ENCODE data around the gene PKLR. TPM values are rescaled to one million over a fixed set of nuclear protein-coding genes. Genes with fewer than 3 reads are reported as not detected.
A peak's percentile ranks its signal among the peaks of the same experiment; 100 is the strongest.

PKLR gene
- polyA plus RNA-seq, 1 of the 3 experiments (the other 2 are of a cell fraction), result not detected

DNA sequence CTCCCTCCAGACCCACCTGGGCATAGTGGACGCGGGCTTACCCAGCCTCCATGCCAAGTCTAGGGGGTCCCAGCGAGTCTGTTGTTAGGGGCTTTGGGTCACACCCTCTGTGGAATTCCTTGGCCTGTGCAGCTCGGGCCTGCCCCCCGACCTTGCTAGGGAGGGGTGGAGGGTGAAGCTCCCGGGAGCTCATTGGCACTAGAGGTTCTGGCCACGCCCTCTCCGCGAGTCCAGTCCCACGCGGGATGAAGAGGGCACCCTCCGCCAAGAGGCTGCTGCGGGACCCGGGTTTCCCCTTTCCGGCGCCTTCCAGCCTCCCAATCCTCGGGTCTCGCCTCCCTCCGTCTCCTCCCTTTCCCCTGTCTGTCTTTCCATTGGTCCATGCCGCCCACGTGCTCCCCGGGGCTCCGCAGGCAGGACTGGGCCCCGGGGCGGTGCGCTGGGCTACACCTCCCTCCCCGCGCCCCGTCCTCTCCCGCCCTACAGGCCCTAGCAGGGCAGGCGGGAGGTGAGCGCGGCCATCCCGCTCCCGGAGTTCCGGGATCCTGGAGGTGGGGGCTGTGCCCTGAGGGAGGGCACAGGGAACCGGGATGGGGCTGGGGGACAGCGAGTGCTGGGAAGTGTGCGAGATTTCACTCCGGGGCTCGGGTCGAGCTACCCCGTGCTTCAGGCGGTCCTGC, 22.9 kb upstream of the PKLR start:
- H3K9me2 ChIP-seq, result no peaks in the 10 kb centered on the region
- H3K27me3 ChIP-seq (ENCODE audit: insufficient read depth), result no peaks in the 10 kb centered on the region
- H4K20me1 ChIP-seq (ENCODE audit: insufficient read depth), result 0 out of 2 replicates have a peak, but pooled peaks cover 5% of the 10 kb centered on the region
- H3K4me1 ChIP-seq (ENCODE audit: control insufficient read depth in 1 of 2, insufficient read depth in 2 of 2, low read depth in 1 of 2, low read length in 1 of 2), result peaks cover 12 to 37% of the 10 kb centered on the region in 2 experiments
- ChIA-PET CTCF (interaction anchor here (0.6 to 11.6 kb wide), 21 partner anchors 11 to 394 kb away, joined by 3 to 184 read pairs (median 4); partner anchors contain the start of genes CLK2, ENTREP3, FDPS and MTX1), POLR2A (interaction anchor here (0.5 to 1.4 kb wide), 3 partner anchors 22 to 239 kb away, joined by 3 to 4 read pairs (median 3); partner anchors contain the start of genes ASH1L and SCAMP3)
- H3K4me3 ChIP-seq (ENCODE audit: low read depth in 2 of 2, low read length in 1 of 2), result peak overlapping the region; percentile 84 to 95
- H2AFZ ChIP-seq (ENCODE audit: low read depth), result peak overlapping the region; percentile 83
- H3K4me2 ChIP-seq, result peak overlapping the region; percentile 97
- peak; percentile 95 for DNase-seq
- H3K79me2 ChIP-seq (ENCODE audit: insufficient read depth), result peaks cover 46% of the 10 kb centered on the region
- H3K9me3 ChIP-seq, result no peaks in the 10 kb centered on the region
- peaks cover 21% of the 10 kb centered on the region for H3F3A ChIP-seq (replicated peaks; ENCODE audit: insufficient read depth)
- peak overlapping the region; percentile 85 for H3K9ac ChIP-seq
- peaks cover 16 to 23% of the 10 kb centered on the region in 2 experiments for H3K36me3 ChIP-seq (replicated peaks in 1 of 2; ENCODE audit: control insufficient read depth in 1 of 2, insufficient read depth in 2 of 2, low read length in 1 of 2)
- WGBS (ENCODE audit: low lambda C conversion rate), result 0% methylated on average over 18 of the region's 44 CpGs
- peak overlapping the region; percentile 95 for H3K27ac ChIP-seq (ENCODE audit: low read depth in 2 of 2, low read length in 1 of 2)
- TF ChIP-seq ELF1 (IDR thresholded peaks at IDR 0.05) (peak; percentile 29; the same call in 1 of the 2 replicates), RXRA (IDR thresholded peaks at IDR 0.05; ENCODE audit: borderline replicate concordance, low read depth) (no peak), JUND (IDR thresholded peaks at IDR 0.05) (no peak), MXI1 (IDR thresholded peaks at IDR 0.05; ENCODE audit: low read depth, low read length) (no peak; the same call in none of the 2 replicates), EZH2phosphoT487 (IDR thresholded peaks at IDR 0.05; ENCODE audit: borderline replicate concordance, low read depth) (no peak), FOXM1 (IDR thresholded peaks at IDR 0.05; ENCODE audit: low read depth) (no peak), YY1 (IDR thresholded peaks at IDR 0.05; ENCODE audit: low read depth) (no peak; the same call in 1 of the 2 replicates), NFIC (IDR thresholded peaks at IDR 0.05; ENCODE audit: borderline replicate concordance) (no peak), GABPA (IDR thresholded peaks at IDR 0.05; ENCODE audit: low read depth) (peak; percentile 2; the same call in 1 of the 2 replicates), GATA2 (CRISPR knock-in tag; IDR thresholded peaks at IDR 0.05) (no peak), RCOR1 (IDR thresholded peaks at IDR 0.05; ENCODE audit: low read length) (peak; percentile 21; the same call in 1 of the 2 replicates), EP300 (IDR thresholded peaks at IDR 0.05; ENCODE audit: borderline replicate concordance in 1 of 2, low read depth in 1 of 2, low read length in 1 of 2) (no peak), MEF2A (IDR thresholded peaks at IDR 0.05; ENCODE audit: borderline replicate concordance, low read depth) (no peak), NRF1 (IDR thresholded peaks at IDR 0.05; ENCODE audit: low read depth, low read length) (no peak), SIN3A (IDR thresholded peaks at IDR 0.05; ENCODE audit: borderline replicate concordance, low read depth, low read length) (peak; percentile 27; the same call in 1 of the 2 replicates), TAF1 (IDR thresholded peaks at IDR 0.05; ENCODE audit: borderline replicate concordance, low read depth, low read length) (peak; percentile 46), POLR2AphosphoS5 (IDR thresholded peaks at IDR 0.05; ENCODE audit: low read depth, low read length) (peak; percentile 63), TEAD4 (IDR thresholded peaks at IDR 0.05; ENCODE audit: borderline replicate concordance, insufficient read depth) (no peak), TCF12 (IDR thresholded peaks at IDR 0.05) (peak; percentile 6; the same call in 1 of the 2 replicates)
- TF ChIP-seq, protein P1, sequence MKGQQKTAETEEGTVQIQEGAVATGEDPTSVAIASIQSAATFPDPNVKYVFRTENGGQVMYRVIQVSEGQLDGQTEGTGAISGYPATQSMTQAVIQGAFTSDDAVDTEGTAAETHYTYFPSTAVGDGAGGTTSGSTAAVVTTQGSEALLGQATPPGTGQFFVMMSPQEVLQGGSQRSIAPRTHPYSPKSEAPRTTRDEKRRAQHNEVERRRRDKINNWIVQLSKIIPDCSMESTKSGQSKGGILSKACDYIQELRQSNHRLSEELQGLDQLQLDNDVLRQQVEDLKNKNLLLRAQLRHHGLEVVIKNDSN (IDR thresholded peaks at IDR 0.05; ENCODE audit: borderline replicate concordance, low read depth), result peak; percentile 99
- TF ChIP-seq, protein P2, sequence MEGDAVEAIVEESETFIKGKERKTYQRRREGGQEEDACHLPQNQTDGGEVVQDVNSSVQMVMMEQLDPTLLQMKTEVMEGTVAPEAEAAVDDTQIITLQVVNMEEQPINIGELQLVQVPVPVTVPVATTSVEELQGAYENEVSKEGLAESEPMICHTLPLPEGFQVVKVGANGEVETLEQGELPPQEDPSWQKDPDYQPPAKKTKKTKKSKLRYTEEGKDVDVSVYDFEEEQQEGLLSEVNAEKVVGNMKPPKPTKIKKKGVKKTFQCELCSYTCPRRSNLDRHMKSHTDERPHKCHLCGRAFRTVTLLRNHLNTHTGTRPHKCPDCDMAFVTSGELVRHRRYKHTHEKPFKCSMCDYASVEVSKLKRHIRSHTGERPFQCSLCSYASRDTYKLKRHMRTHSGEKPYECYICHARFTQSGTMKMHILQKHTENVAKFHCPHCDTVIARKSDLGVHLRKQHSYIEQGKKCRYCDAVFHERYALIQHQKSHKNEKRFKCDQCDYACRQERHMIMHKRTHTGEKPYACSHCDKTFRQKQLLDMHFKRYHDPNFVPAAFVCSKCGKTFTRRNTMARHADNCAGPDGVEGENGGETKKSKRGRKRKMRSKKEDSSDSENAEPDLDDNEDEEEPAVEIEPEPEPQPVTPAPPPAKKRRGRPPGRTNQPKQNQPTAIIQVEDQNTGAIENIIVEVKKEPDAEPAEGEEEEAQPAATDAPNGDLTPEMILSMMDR (IDR thresholded peaks at IDR 0.05), result no peak
- TF ChIP-seq, protein P3, sequence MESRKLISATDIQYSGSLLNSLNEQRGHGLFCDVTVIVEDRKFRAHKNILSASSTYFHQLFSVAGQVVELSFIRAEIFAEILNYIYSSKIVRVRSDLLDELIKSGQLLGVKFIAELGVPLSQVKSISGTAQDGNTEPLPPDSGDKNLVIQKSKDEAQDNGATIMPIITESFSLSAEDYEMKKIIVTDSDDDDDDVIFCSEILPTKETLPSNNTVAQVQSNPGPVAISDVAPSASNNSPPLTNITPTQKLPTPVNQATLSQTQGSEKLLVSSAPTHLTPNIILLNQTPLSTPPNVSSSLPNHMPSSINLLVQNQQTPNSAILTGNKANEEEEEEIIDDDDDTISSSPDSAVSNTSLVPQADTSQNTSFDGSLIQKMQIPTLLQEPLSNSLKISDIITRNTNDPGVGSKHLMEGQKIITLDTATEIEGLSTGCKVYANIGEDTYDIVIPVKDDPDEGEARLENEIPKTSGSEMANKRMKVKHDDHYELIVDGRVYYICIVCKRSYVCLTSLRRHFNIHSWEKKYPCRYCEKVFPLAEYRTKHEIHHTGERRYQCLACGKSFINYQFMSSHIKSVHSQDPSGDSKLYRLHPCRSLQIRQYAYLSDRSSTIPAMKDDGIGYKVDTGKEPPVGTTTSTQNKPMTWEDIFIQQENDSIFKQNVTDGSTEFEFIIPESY (IDR thresholded peaks at IDR 0.05; ENCODE audit: borderline replicate concordance, low read depth), result no peak
- TF ChIP-seq, protein P4, sequence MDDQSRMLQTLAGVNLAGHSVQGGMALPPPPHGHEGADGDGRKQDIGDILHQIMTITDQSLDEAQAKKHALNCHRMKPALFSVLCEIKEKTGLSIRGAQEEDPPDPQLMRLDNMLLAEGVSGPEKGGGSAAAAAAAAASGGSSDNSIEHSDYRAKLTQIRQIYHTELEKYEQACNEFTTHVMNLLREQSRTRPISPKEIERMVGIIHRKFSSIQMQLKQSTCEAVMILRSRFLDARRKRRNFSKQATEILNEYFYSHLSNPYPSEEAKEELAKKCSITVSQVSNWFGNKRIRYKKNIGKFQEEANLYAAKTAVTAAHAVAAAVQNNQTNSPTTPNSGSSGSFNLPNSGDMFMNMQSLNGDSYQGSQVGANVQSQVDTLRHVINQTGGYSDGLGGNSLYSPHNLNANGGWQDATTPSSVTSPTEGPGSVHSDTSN (IDR thresholded peaks at IDR 0.05), result no peak; the same call in 1 of the 2 replicates
- TF ChIP-seq, protein P5, sequence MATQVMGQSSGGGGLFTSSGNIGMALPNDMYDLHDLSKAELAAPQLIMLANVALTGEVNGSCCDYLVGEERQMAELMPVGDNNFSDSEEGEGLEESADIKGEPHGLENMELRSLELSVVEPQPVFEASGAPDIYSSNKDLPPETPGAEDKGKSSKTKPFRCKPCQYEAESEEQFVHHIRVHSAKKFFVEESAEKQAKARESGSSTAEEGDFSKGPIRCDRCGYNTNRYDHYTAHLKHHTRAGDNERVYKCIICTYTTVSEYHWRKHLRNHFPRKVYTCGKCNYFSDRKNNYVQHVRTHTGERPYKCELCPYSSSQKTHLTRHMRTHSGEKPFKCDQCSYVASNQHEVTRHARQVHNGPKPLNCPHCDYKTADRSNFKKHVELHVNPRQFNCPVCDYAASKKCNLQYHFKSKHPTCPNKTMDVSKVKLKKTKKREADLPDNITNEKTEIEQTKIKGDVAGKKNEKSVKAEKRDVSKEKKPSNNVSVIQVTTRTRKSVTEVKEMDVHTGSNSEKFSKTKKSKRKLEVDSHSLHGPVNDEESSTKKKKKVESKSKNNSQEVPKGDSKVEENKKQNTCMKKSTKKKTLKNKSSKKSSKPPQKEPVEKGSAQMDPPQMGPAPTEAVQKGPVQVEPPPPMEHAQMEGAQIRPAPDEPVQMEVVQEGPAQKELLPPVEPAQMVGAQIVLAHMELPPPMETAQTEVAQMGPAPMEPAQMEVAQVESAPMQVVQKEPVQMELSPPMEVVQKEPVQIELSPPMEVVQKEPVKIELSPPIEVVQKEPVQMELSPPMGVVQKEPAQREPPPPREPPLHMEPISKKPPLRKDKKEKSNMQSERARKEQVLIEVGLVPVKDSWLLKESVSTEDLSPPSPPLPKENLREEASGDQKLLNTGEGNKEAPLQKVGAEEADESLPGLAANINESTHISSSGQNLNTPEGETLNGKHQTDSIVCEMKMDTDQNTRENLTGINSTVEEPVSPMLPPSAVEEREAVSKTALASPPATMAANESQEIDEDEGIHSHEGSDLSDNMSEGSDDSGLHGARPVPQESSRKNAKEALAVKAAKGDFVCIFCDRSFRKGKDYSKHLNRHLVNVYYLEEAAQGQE (IDR thresholded peaks at IDR 0.05; ENCODE audit: low read depth, low read length), result no peak
